ENCODE measurements around the gene FAM237A. TPM values are rescaled to one million over a fixed set of nuclear protein-coding genes. Genes with fewer than 3 reads are reported as not detected.

The FAM237A gene
- total RNA-seq, 1 experiment from 2014 or later: not detected

GRCh38 chr2:206614811-206615210 lies 27.5 kb upstream of the FAM237A start:
- no peaks in the 10 kb centered on the region for H3K27me3 ChIP-seq (replicated peaks; ENCODE audit: insufficient read depth, low read depth, low read length, poor library complexity)
- no peak overlapping the region for H3K27ac ChIP-seq (ENCODE audit: low read depth, low read length, poor library complexity, severe bottlenecking)
- no peaks in the 10 kb centered on the region for H3K4me1 ChIP-seq (ENCODE audit: insufficient read depth, low read length, poor library complexity, severe bottlenecking)
- intact Hi-C loops (cut with micrococcal nuclease; ENCODE audit: unreplicated experiment): no loop called here
- H3K9me3 ChIP-seq (ENCODE audit: low read depth, low read length, poor library complexity, severe bottlenecking): no peaks in the 10 kb centered on the region
- no peak for TF ChIP-seq EZH2 (IDR thresholded peaks at IDR 0.05; ENCODE audit: borderline replicate concordance, low read depth, low read length, poor library complexity, severe bottlenecking)
- TF ChIP-seq, protein P1, sequence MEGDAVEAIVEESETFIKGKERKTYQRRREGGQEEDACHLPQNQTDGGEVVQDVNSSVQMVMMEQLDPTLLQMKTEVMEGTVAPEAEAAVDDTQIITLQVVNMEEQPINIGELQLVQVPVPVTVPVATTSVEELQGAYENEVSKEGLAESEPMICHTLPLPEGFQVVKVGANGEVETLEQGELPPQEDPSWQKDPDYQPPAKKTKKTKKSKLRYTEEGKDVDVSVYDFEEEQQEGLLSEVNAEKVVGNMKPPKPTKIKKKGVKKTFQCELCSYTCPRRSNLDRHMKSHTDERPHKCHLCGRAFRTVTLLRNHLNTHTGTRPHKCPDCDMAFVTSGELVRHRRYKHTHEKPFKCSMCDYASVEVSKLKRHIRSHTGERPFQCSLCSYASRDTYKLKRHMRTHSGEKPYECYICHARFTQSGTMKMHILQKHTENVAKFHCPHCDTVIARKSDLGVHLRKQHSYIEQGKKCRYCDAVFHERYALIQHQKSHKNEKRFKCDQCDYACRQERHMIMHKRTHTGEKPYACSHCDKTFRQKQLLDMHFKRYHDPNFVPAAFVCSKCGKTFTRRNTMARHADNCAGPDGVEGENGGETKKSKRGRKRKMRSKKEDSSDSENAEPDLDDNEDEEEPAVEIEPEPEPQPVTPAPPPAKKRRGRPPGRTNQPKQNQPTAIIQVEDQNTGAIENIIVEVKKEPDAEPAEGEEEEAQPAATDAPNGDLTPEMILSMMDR (conservative IDR thresholded peaks at IDR 0.05; ENCODE audit: low read depth, low read length): no peak
- H3K36me3 ChIP-seq (ENCODE audit: insufficient read depth, low read length, poor library complexity, severe bottlenecking): no peaks in the 10 kb centered on the region
- POLR2A ChIA-PET (ENCODE audit: low non-redundant PET): no interaction called here
- BruUV-seq (replicated peaks): no TSS peak
- peak; percentile 11 for DNase-seq (ENCODE audit: low spot score)
- CTCF ChIA-PET: no interaction called here
- no peak overlapping the region for H3K4me3 ChIP-seq (ENCODE audit: low read depth, low read length, poor library complexity, severe bottlenecking)

DNA sequence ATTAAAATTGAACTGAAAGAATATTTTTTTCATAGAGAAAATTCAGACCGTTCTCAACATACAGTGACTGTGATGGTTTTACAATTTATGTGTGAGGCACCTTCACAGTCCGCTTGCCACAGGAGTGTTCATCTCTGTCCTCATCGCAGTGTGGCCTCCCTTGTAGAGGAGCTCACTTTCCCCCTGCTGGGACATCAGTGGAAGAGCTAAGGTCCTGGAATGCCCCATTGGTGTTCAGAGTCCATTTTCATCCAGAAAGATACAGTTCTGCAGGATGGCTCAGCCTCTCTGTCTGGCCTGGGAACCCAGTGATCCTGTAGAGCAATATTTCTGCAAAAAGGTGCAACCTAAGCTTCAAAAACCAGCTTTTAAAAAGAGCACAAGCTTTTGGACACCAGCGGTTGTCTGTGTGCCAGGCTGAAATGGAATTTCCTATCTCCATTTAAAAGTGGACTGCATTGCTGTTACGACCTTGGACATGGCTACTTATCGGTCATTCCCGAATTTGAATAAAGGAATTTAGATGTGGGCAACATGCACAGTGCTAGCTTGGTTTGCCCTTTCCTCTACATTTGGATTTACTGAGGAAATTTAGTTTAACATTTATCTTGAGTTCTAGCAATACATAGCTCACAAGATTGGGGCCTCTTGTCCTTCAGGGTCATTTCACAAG lies 26.7 kb upstream of the FAM237A start:
- Histone ChIP-seq H3K4me3 (ENCODE audit: low read depth, low read length, poor library complexity, severe bottlenecking) (no peak overlapping the region), H3K27me3 (replicated peaks; ENCODE audit: insufficient read depth, low read depth, low read length, poor library complexity) (no peaks in the 10 kb centered on the region), H3K36me3 (ENCODE audit: insufficient read depth, low read length, poor library complexity, severe bottlenecking) (no peaks in the 10 kb centered on the region), H3K4me1 (ENCODE audit: insufficient read depth, low read length, poor library complexity, severe bottlenecking) (no peaks in the 10 kb centered on the region), H3K9me3 (ENCODE audit: low read depth, low read length, poor library complexity, severe bottlenecking) (no peaks in the 10 kb centered on the region), H3K27ac (ENCODE audit: low read depth, low read length, poor library complexity, severe bottlenecking) (no peak overlapping the region)
- POLR2A ChIA-PET (ENCODE audit: low non-redundant PET): no interaction called here
- DNase-seq (ENCODE audit: low spot score): no peak
- BruUV-seq (replicated peaks): no TSS peak
- TF ChIP-seq, protein P1 (conservative IDR thresholded peaks at IDR 0.05; ENCODE audit: low read depth, low read length): no peak
- TF ChIP-seq EZH2 (IDR thresholded peaks at IDR 0.05; ENCODE audit: borderline replicate concordance, low read depth, low read length, poor library complexity, severe bottlenecking): no peak
- CTCF ChIA-PET: no interaction called here
- intact Hi-C loops (cut with micrococcal nuclease; ENCODE audit: unreplicated experiment): no loop called here

DNA sequence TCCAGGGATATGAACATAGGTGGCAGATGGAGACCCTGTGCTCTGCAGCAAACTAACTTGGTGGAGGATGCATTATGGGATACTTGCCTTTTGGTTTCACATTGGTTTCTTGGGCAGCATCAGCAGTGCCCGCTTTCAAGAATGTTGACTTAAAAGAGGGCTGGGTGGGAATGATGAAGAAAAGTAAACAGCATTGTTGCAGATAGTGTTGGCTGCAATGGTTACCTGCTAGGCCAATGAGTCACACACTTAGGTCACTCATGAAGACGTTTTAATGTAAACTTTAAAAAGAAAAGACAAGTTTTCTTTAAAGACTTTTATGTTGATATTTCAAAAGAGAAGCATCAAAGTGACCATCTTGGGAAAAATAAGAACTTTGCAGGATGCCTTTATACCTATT lies 26.1 kb upstream of the FAM237A start:
- intact Hi-C loops (cut with micrococcal nuclease; ENCODE audit: unreplicated experiment): no loop called here
- no peak overlapping the region for H3K27ac ChIP-seq (ENCODE audit: low read depth, low read length, poor library complexity, severe bottlenecking)
- no peaks in the 10 kb centered on the region for H3K4me1 ChIP-seq (ENCODE audit: insufficient read depth, low read length, poor library complexity, severe bottlenecking)
- H3K9me3 ChIP-seq (ENCODE audit: low read depth, low read length, poor library complexity, severe bottlenecking): no peaks in the 10 kb centered on the region
- no peak overlapping the region for H3K4me3 ChIP-seq (ENCODE audit: low read depth, low read length, poor library complexity, severe bottlenecking)
- no peak for DNase-seq (ENCODE audit: low spot score)
- TF ChIP-seq, protein P1 (conservative IDR thresholded peaks at IDR 0.05; ENCODE audit: low read depth, low read length): no peak
- TF ChIP-seq EZH2 (IDR thresholded peaks at IDR 0.05; ENCODE audit: borderline replicate concordance, low read depth, low read length, poor library complexity, severe bottlenecking): no peak
- H3K36me3 ChIP-seq (ENCODE audit: insufficient read depth, low read length, poor library complexity, severe bottlenecking): no peaks in the 10 kb centered on the region
- CTCF ChIA-PET: no interaction called here
- H3K27me3 ChIP-seq (replicated peaks; ENCODE audit: insufficient read depth, low read depth, low read length, poor library complexity): no peaks in the 10 kb centered on the region
- POLR2A ChIA-PET (ENCODE audit: low non-redundant PET): no interaction called here
- BruUV-seq (replicated peaks): no TSS peak
